Uterus (tissue), 4 donors: ENCODE measurements around the gene PACSIN2. TPM values are rescaled to one million over a fixed set of nuclear protein-coding genes. Genes with fewer than 3 reads are reported as not detected.
A peak's percentile ranks its signal among the peaks of the same experiment; 100 is the strongest.

Experiments used
- DNase-seq, 2 donors: peaks; one replicate each; pipeline ENCODE4 v3.0.0-alpha.2; 2019 to 2020
- H3K27ac ChIP-seq, 2 donors: fragments of 200-600 bp; sonication (generic); 1 replicate in 1 of 2; 2 replicates in 1 of 2; pipeline ENCODE4 v1.5.1; 2016 to 2018
- H3K27me3 ChIP-seq, 2 donors: fragments of 200-600 bp; sonication (generic); one replicate each; pipeline ENCODE4 v1.5.1; 2018 to 2019; ENCODE audit warnings: control low read depth in 1 of 2
- H3K36me3 ChIP-seq, 2 donors: fragments of 200-600 bp; sonication (generic); one replicate each; pipeline ENCODE4 v1.5.1; 2019; ENCODE audit warnings: control low read depth in 1 of 2
- H3K4me1 ChIP-seq, 2 donors: fragments of 200-600 bp; sonication (generic); one replicate each; pipeline ENCODE4 v1.5.1; 2018 to 2019; ENCODE audit warnings: control low read depth in 1 of 2
- H3K4me3 ChIP-seq, 2 donors: fragments of 200-600 bp; sonication (generic); 1 replicate in 1 of 2; 2 replicates in 1 of 2; pipeline ENCODE4 v1.5.1; 2018 to 2019; ENCODE audit warnings: mild to moderate bottlenecking in 1 of 2
- H3K9me3 ChIP-seq, 2 donors: fragments of 200-600 bp; sonication (generic); one replicate each; pipeline ENCODE4 v1.5.1; 2019; ENCODE audit warnings: control low read depth in 1 of 2
- CTCF ChIP-seq, 4 experiments: fragments of 200-600 bp in 2 of 4; fragments of 450-650 bp in 2 of 4; sonication (generic) in 2 of 4; IDR thresholded peaks; one replicate each; pipeline ENCODE4 v1.5.1; 2016 to 2019; ENCODE audit warnings: antibody characterized with exemption in 4 of 4, mild to moderate bottlenecking in 2 of 4, moderate library complexity in 1 of 4
- POLR2A ChIP-seq, 2 donors: fragments of 450-650 bp; IDR thresholded peaks; one replicate each; pipeline ENCODE4 v1.6.1; 2016; ENCODE audit warnings: antibody characterized with exemption in 2 of 2, mild to moderate bottlenecking in 1 of 2, moderate library complexity in 1 of 2
- intact Hi-C: fragments of 100-400 bp; cut with DNase I; formaldehyde crosslinking; loops from one replicate; pipeline ENCODE4 v1.15.1; 2023; ENCODE audit warnings: low total_unique reads
- total RNA-seq, 4 donors: library from RNA; depleted of rRNA in 3 of 4; stranded (reverse); fragments of >200 nt in 3 of 4; gene quantifications; one replicate each; pipeline versions ENCODE4 v1.1.0 to v1.2.4, GENCODE V29; 2014 to 2023
- donor health status: DM: yes; HTN: yes; CAD: no.

The PACSIN2 gene
- total RNA-seq, 4 donors from 2014 or later: 34.4 to 66.1 (median 48.0) TPM

GRCh38 chr22:42979606-42980005 is 35.3 kb downstream of the PACSIN2 start:
- intact Hi-C loops: no loop called here
- Histone ChIP-seq H3K27ac (no peak overlapping the region), H3K36me3 (no peaks in the 10 kb centered on the region), H3K4me3 (no peak overlapping the region), H3K4me1 (no peaks in the 10 kb centered on the region), H3K9me3 (no peaks in the 10 kb centered on the region), H3K27me3 (no peaks in the 10 kb centered on the region)
- DNase-seq: no peak
- no peak for TF ChIP-seq POLR2A (IDR thresholded peaks at IDR 0.05)
- TF ChIP-seq CTCF (IDR thresholded peaks at IDR 0.05): no peak

DNA sequence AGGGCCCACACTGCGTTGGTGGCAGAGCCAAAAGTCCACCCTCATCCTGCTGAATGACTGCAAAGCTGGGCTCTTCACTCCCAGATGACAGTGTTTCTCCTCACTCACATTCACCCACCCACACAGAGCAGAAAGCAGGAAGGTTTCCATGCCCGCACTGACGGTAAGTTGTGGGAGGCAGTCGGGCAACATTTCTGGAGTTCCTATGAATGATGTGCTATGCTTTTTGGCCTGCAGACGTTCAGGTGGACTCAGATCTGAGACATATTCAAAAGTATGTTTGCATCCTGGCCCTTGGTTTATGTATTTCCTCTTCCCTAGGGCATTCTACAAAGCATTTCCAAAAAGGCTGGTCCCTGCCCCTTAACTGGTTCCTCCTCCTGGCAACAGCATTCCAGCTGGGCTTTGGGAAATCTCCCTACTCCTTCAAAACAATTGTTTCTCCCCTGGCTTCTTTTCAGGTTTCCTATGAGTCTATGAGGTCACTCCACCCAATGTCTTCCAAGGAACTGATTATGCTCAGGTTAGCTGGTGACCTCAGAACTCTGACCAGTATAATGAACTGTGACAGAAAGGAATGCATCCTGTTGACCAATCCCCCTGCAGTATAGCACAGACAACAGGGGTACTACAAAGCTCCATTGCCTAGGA is 36.4 kb downstream of the PACSIN2 start:
- no peak for TF ChIP-seq CTCF (IDR thresholded peaks at IDR 0.05)
- no peak for TF ChIP-seq POLR2A (IDR thresholded peaks at IDR 0.05)
- Histone ChIP-seq H3K9me3 (no peaks in the 10 kb centered on the region), H3K27ac (peak overlapping the region; percentile 50 to 55), H3K36me3 (no peaks in the 10 kb centered on the region), H3K27me3 (no peaks in the 10 kb centered on the region), H3K4me3 (no peak overlapping the region), H3K4me1 (peaks cover 0 to 2% of the 10 kb centered on the region in 2 donors)
- DNase-seq: peak in 1 of 2 donors; percentile 45
- intact Hi-C loops: no loop called here

DNA sequence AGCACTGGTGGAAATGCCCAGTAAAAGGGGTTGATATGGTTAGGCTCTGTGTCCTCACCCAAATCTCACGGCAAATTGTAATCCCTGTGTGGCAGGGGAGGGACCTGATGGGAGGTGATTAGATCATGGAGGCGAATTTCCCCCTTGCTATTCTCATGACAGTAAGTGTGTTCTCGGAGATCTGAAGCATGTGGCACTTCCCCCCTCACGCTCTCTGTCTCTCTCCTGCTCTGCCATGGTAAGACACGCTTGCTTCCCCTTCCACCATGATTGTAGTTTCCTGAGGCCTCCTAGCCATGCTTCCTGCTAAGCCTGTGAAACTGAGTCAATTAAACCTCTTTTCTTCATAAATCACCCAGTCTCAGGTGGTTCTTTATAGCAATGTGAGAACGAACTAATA is 37.4 kb downstream of the PACSIN2 start:
- Histone ChIP-seq H3K9me3 (no peaks in the 10 kb centered on the region), H3K27ac (no peak overlapping the region), H3K4me1 (peaks cover 0 to 7% of the 10 kb centered on the region in 2 donors), H3K4me3 (no peak overlapping the region), H3K36me3 (no peaks in the 10 kb centered on the region), H3K27me3 (no peaks in the 10 kb centered on the region)
- intact Hi-C loops: no loop called here
- DNase-seq: no peak
- no peak for TF ChIP-seq POLR2A (IDR thresholded peaks at IDR 0.05)
- TF ChIP-seq CTCF (IDR thresholded peaks at IDR 0.05): no peak

- H3K4me1 ChIP-seq: peaks cover 0 to 7% of the 10 kb centered on the region in 2 donors
- H3K27ac ChIP-seq: no peak overlapping the region
- H3K36me3 ChIP-seq: no peaks in the 10 kb centered on the region
- intact Hi-C loops: no loop called here
- no peak overlapping the region for H3K4me3 ChIP-seq
- DNase-seq: no peak
- H3K9me3 ChIP-seq: no peaks in the 10 kb centered on the region
- TF ChIP-seq POLR2A (IDR thresholded peaks at IDR 0.05) (no peak), CTCF (IDR thresholded peaks at IDR 0.05) (no peak)
- no peaks in the 10 kb centered on the region for H3K27me3 ChIP-seq
These were observed 38.6 kb downstream of the PACSIN2 start for GRCh38 chr22:42976217-42976933.

DNA sequence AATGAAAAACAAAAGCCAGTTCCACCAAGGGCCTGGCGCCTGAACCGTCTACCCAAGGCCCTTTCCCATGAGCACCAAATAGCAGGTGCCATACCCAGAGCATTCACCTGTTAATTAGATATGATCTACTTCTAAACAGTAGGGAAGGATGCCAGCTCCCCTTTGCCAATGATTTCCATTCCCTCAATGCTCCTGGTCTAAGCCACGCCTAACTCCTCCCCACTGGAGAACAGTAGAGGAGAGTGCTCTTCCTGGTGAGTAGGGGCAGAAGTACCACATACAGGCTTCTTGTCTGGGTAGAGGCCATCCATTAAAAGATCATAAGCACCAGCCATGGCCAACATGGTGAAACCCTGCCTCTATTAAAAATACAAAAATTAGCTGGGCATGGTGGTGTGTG is 40.7 kb downstream of the PACSIN2 start:
- Histone ChIP-seq H3K4me3 (no peak overlapping the region), H3K27ac (no peak overlapping the region), H3K4me1 (peaks cover 0 to 7% of the 10 kb centered on the region in 2 donors), H3K27me3 (no peaks in the 10 kb centered on the region), H3K9me3 (no peaks in the 10 kb centered on the region), H3K36me3 (no peaks in the 10 kb centered on the region)
- intact Hi-C loops: no loop called here
- no peak for DNase-seq
- TF ChIP-seq POLR2A (IDR thresholded peaks at IDR 0.05) (no peak), CTCF (IDR thresholded peaks at IDR 0.05) (no peak)
